Right renal cortex interstitium (tissue), 3 donors: ENCODE measurements around the gene CD96. TPM values are rescaled to one million over a fixed set of nuclear protein-coding genes. Genes with fewer than 3 reads are reported as not detected.

ENCODE experiments used
- polyA plus RNA-seq, 3 donors: library from polyadenylated mRNA; unstranded; fragments of 120-200 nt; gene quantifications; one replicate each; pipeline ENCODE4 v1.2.1, GENCODE V29; 2013; ENCODE audit not compliant: insufficient read length in 3 of 3

Gene CD96
- polyA plus RNA-seq, 3 donors = 0.75 to 1.4 (median 1.2) TPM

Other genes starting within 250 kb of the CD96 start
- under 1 TPM; 0.18 to 0.31 (median 0.30) TPM for gene ZBED2, start 53.1 kb downstream of the CD96 start, polyA plus RNA-seq
- 10 to 100 TPM; 15.4 to 21.3 (median 18.0) TPM for gene PLCXD2, start 132.5 kb downstream of the CD96 start, polyA plus RNA-seq